Gastroesophageal sphincter (tissue), 3 donors: ENCODE results near the gene MTUS2.

Experiments
- POLR2A ChIP-seq, 2 donors: fragments of 450-650 bp; IDR thresholded peaks; one replicate each; pipeline ENCODE4 v1.6.1; 2017; ENCODE audit warnings: antibody characterized with exemption in 2 of 2, mild to moderate bottlenecking in 2 of 2, moderate library complexity in 1 of 2
- TF ChIP-seq, protein P1 (sequence below), 4 experiments: fragments of 200-600 bp in 2 of 4; fragments of 450-650 bp in 2 of 4; sonication (generic) in 1 of 4; IDR thresholded peaks; one replicate each; pipeline ENCODE4 v1.5.1; 2017 to 2019; ENCODE audit warnings: antibody characterized with exemption in 4 of 4, mild to moderate bottlenecking in 2 of 4, moderate library complexity in 2 of 4

GRCh38 chr13:28889086-28889732, 69.1 kb downstream of the MTUS2 start:
- TF ChIP-seq, protein P1, sequence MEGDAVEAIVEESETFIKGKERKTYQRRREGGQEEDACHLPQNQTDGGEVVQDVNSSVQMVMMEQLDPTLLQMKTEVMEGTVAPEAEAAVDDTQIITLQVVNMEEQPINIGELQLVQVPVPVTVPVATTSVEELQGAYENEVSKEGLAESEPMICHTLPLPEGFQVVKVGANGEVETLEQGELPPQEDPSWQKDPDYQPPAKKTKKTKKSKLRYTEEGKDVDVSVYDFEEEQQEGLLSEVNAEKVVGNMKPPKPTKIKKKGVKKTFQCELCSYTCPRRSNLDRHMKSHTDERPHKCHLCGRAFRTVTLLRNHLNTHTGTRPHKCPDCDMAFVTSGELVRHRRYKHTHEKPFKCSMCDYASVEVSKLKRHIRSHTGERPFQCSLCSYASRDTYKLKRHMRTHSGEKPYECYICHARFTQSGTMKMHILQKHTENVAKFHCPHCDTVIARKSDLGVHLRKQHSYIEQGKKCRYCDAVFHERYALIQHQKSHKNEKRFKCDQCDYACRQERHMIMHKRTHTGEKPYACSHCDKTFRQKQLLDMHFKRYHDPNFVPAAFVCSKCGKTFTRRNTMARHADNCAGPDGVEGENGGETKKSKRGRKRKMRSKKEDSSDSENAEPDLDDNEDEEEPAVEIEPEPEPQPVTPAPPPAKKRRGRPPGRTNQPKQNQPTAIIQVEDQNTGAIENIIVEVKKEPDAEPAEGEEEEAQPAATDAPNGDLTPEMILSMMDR (IDR thresholded peaks at IDR 0.05): no peak
- TF ChIP-seq POLR2A (IDR thresholded peaks at IDR 0.05): no peak
